Lower lobe of right lung (tissue), 2 donors: ENCODE measurements around the gene BNC2. TPM values are rescaled to one million over a fixed set of nuclear protein-coding genes. Genes with fewer than 3 reads are reported as not detected.

Experiments used
- ATAC-seq, 2 donors: fragments of 200-7000 bp; cut with Tn5 transposase; one replicate each; pipeline ENCODE4 v1.9.1; 2020 to 2022; ENCODE audit warnings: mild to moderate bottlenecking in 2 of 2, moderate library complexity in 2 of 2
- DNase-seq: peaks from one replicate; pipeline ENCODE4 v3.0.0-alpha.2; 2020
- H3K27ac ChIP-seq: fragments of 200-600 bp; one replicate; pipeline ENCODE4 v1.8.0; 2022
- H3K27me3 ChIP-seq: fragments of 200-600 bp; one replicate; pipeline ENCODE4 v1.8.0; 2022; ENCODE audit warnings: low read depth
- H3K36me3 ChIP-seq: fragments of 200-600 bp; one replicate; pipeline ENCODE4 v1.8.0; 2022; ENCODE audit warnings: mild to moderate bottlenecking
- H3K4me1 ChIP-seq: fragments of 200-600 bp; one replicate; pipeline ENCODE4 v1.8.0; 2022
- H3K4me3 ChIP-seq: fragments of 200-600 bp; one replicate; pipeline ENCODE4 v1.8.0; 2022; ENCODE audit warnings: mild to moderate bottlenecking
- H3K9me3 ChIP-seq: fragments of 200-600 bp; one replicate; pipeline ENCODE4 v1.8.0; 2022
- CTCF ChIP-seq: fragments of 200-600 bp; IDR thresholded peaks from one replicate; pipeline ENCODE4 v1.8.0; 2022; ENCODE audit warnings: antibody characterized with exemption, mild to moderate bottlenecking
- intact Hi-C: fragments of 100-400 bp; cut with DNase I; formaldehyde crosslinking; loops from one replicate; pipeline ENCODE4 v1.11.0; 2022
- total RNA-seq: library from RNA; stranded (reverse); fragmentation: NEBNext Ultra II Directional; extraction: Animal tissue kit (Norgen Biotek cat#: 25700); gene quantifications from one replicate; pipeline ENCODE4 v1.2.1, GENCODE V29; 2021
- donor health status: DM: no; HTN: yes; CAD: no; lungs with severe emphysema.

Gene BNC2
- total RNA-seq, 1 donor from 2014 or later: 15.0 TPM

GRCh38 chr9:16545639-16546038 lies 324.8 kb downstream of the BNC2 start:
- ATAC-seq: no peak
- intact Hi-C loops: no loop called here
- DNase-seq: no peak
- Histone ChIP-seq H3K36me3 (no peaks in the 10 kb centered on the region), H3K4me1 (no peaks in the 10 kb centered on the region), H3K9me3 (no peaks in the 10 kb centered on the region), H3K4me3 (no peak overlapping the region), H3K27ac (no peak overlapping the region), H3K27me3 (no peaks in the 10 kb centered on the region)
- no peak for TF ChIP-seq CTCF

- no peak overlapping the region for H3K4me3 ChIP-seq
- DNase-seq (no peak), ATAC-seq (no peak)
- H3K9me3 ChIP-seq: no peaks in the 10 kb centered on the region
- no peaks in the 10 kb centered on the region for H3K27me3 ChIP-seq
- intact Hi-C loops: no loop called here
- no peaks in the 10 kb centered on the region for H3K36me3 ChIP-seq
- no peak overlapping the region for H3K27ac ChIP-seq
- no peak for TF ChIP-seq CTCF
- no peaks in the 10 kb centered on the region for H3K4me1 ChIP-seq
These were observed 325.6 kb downstream of the BNC2 start for GRCh38 chr9:16544842-16545241.

- no peak for TF ChIP-seq CTCF
- no peak for DNase-seq
- ATAC-seq: no peak
- no peaks in the 10 kb centered on the region for H3K36me3 ChIP-seq
- H3K9me3 ChIP-seq: no peaks in the 10 kb centered on the region
- intact Hi-C loops: no loop called here
- no peaks in the 10 kb centered on the region for H3K4me1 ChIP-seq
- no peak overlapping the region for H3K27ac ChIP-seq
- no peak overlapping the region for H3K4me3 ChIP-seq
- no peaks in the 10 kb centered on the region for H3K27me3 ChIP-seq
These were observed 326.8 kb downstream of the BNC2 start for GRCh38 chr9:16543686-16544085.

- H3K27ac ChIP-seq: no peak overlapping the region
- H3K27me3 ChIP-seq: no peaks in the 10 kb centered on the region
- DNase-seq (no peak), ATAC-seq (no peak)
- H3K9me3 ChIP-seq: no peaks in the 10 kb centered on the region
- H3K36me3 ChIP-seq: no peaks in the 10 kb centered on the region
- TF ChIP-seq CTCF: no peak
- intact Hi-C loops: no loop called here
- no peaks in the 10 kb centered on the region for H3K4me1 ChIP-seq
- H3K4me3 ChIP-seq: no peak overlapping the region
These were observed 327.2 kb downstream of the BNC2 start for GRCh38 chr9:16543225-16543624.

- H3K4me3 ChIP-seq: no peak overlapping the region
- H3K27ac ChIP-seq: no peak overlapping the region
- H3K27me3 ChIP-seq: no peaks in the 10 kb centered on the region
- intact Hi-C loops: no loop called here
- no peak for DNase-seq
- no peak for TF ChIP-seq CTCF
- H3K4me1 ChIP-seq: no peaks in the 10 kb centered on the region
- no peak for ATAC-seq
- H3K9me3 ChIP-seq: no peaks in the 10 kb centered on the region
- no peaks in the 10 kb centered on the region for H3K36me3 ChIP-seq
These were observed 328.2 kb downstream of the BNC2 start for GRCh38 chr9:16542290-16542689.
